ENCODE data around the gene NLN.
A peak's percentile ranks its signal among the peaks of the same experiment; 100 is the strongest.
"Not testable (repeated sequence)": the region's sequence is repeated elsewhere in the genome, so short reads cannot be mapped to it uniquely, and the experiment has no call there.

NLN gene

GRCh38 chr5:65867542-65868195, 145.7 kb downstream of the NLN start:
- TF ChIP-seq POLR2AphosphoS5 (IDR thresholded peaks at IDR 0.05; ENCODE audit: low read depth, low read length) = no peak
- TF ChIP-seq TAF1 (IDR thresholded peaks at IDR 0.05; ENCODE audit: borderline replicate concordance, low read depth, low read length) = no peak
- TF ChIP-seq POLR2A (IDR thresholded peaks at IDR 0.05; ENCODE audit: low read depth, low read length) = no peak
- FAIRE-seq (no peak), DNase-seq (ENCODE audit: insufficient read length) (no peak)

GRCh38 chr5:65868509-65868908, 146.5 kb downstream of the NLN start:
- no peak for FAIRE-seq
- no peak for DNase-seq (ENCODE audit: insufficient read length)

GRCh38 chr5:65871182-65871581, 149.2 kb downstream of the NLN start:
- FAIRE-seq (no peak), DNase-seq (ENCODE audit: insufficient read length) (no peak)
- TF ChIP-seq POLR2AphosphoS5 (IDR thresholded peaks at IDR 0.05; ENCODE audit: low read depth, low read length) (no peak), TAF1 (IDR thresholded peaks at IDR 0.05; ENCODE audit: borderline replicate concordance, low read depth, low read length) (no peak), POLR2A (IDR thresholded peaks at IDR 0.05; ENCODE audit: low read depth, low read length) (no peak)

More at GRCh38 chr5:65868509-65868908, 146.5 kb downstream of the NLN start:
- TF ChIP-seq TAF1 (IDR thresholded peaks at IDR 0.05; ENCODE audit: borderline replicate concordance, low read depth, low read length) (no peak), POLR2AphosphoS5 (IDR thresholded peaks at IDR 0.05; ENCODE audit: low read depth, low read length) (no peak), POLR2A (IDR thresholded peaks at IDR 0.05; ENCODE audit: low read depth, low read length) (no peak)

- not testable (repeated sequence) for DNase-seq (ENCODE audit: insufficient read length); FAIRE-seq
Observed at GRCh38 chr5:65871776-65872175, 149.8 kb downstream of the NLN start.

- peak; percentile 40 for FAIRE-seq
- no peak for DNase-seq (ENCODE audit: insufficient read length)
- TF ChIP-seq POLR2A (IDR thresholded peaks at IDR 0.05; ENCODE audit: low read depth, low read length) (no peak), POLR2AphosphoS5 (IDR thresholded peaks at IDR 0.05; ENCODE audit: low read depth, low read length) (no peak), TAF1 (IDR thresholded peaks at IDR 0.05; ENCODE audit: borderline replicate concordance, low read depth, low read length) (no peak)
Observed at GRCh38 chr5:65873181-65873750, 151.3 kb downstream of the NLN start.

- DNase-seq (ENCODE audit: insufficient read length) (no peak), FAIRE-seq (no peak)
- TF ChIP-seq POLR2AphosphoS5 (IDR thresholded peaks at IDR 0.05; ENCODE audit: low read depth, low read length) (no peak), TAF1 (IDR thresholded peaks at IDR 0.05; ENCODE audit: borderline replicate concordance, low read depth, low read length) (no peak), POLR2A (IDR thresholded peaks at IDR 0.05; ENCODE audit: low read depth, low read length) (no peak)
Observed at GRCh38 chr5:65874241-65874640, 152.2 kb downstream of the NLN start.

- DNase-seq (ENCODE audit: insufficient read length) (no peak), FAIRE-seq (no peak)
- TF ChIP-seq POLR2AphosphoS5 (IDR thresholded peaks at IDR 0.05; ENCODE audit: low read depth, low read length) (no peak), TAF1 (IDR thresholded peaks at IDR 0.05; ENCODE audit: borderline replicate concordance, low read depth, low read length) (no peak), POLR2A (IDR thresholded peaks at IDR 0.05; ENCODE audit: low read depth, low read length) (no peak)
Observed at GRCh38 chr5:65876496-65876895, 154.5 kb downstream of the NLN start.

GRCh38 chr5:65876970-65877369, 155.0 kb downstream of the NLN start:
- TF ChIP-seq POLR2A (IDR thresholded peaks at IDR 0.05; ENCODE audit: low read depth, low read length) (no peak), TAF1 (IDR thresholded peaks at IDR 0.05; ENCODE audit: borderline replicate concordance, low read depth, low read length) (no peak), POLR2AphosphoS5 (IDR thresholded peaks at IDR 0.05; ENCODE audit: low read depth, low read length) (no peak)
- no peak for DNase-seq (ENCODE audit: insufficient read length)
- no peak for FAIRE-seq

Data from GM12892 (cell line).